Cardiac muscle cell (in vitro differentiated cells and primary cell): ENCODE results near the gene SUSD1. TPM values are rescaled to one million over a fixed set of nuclear protein-coding genes. Genes with fewer than 3 reads are reported as not detected.

Experiments
- DNase-seq, 2 donors: peaks; one replicate each; pipeline versions ENCODE4 v3.0.0 to v3.0.0-alpha.2; 2010 to 2017; ENCODE audit warnings: low read depth in 1 of 2, low spot score in 1 of 2
- H3K27ac ChIP-seq: fragments of 200-600 bp; sonication (generic); 2 replicates; pipeline ENCODE4 v1.5.1; 2016
- H3K27me3 ChIP-seq: fragments of 200-600 bp; sonication (generic); 2 replicates; pipeline ENCODE4 v1.6.0; 2016; ENCODE audit warnings: control low read depth
- H3K36me3 ChIP-seq: fragments of 200-600 bp; sonication (generic); 2 replicates; pipeline ENCODE4 v1.5.1; 2016; ENCODE audit warnings: control low read depth
- H3K4me1 ChIP-seq: fragments of 200-600 bp; sonication (generic); 2 replicates; pipeline ENCODE4 v1.8.1; 2017; ENCODE audit warnings: low read depth, mild to moderate bottlenecking, mixed run types
- H3K4me3 ChIP-seq: fragments of 200-600 bp; sonication (generic); 2 replicates; pipeline ENCODE4 v1.5.1; 2016; ENCODE audit warnings: mild to moderate bottlenecking
- H3K9me3 ChIP-seq: fragments of 200-600 bp; sonication (generic); 2 replicates; pipeline ENCODE4 v1.5.1; 2017; ENCODE audit warnings: low read depth, mild to moderate bottlenecking, control low read depth
- polyA plus RNA-seq: library from polyadenylated mRNA; unstranded; fragments of >200 nt; fragmentation: Nextera tagmentation; extraction: Ambion mirVana; gene quantifications from 2 replicates; pipeline ENCODE4 v1.2.1, GENCODE V29; 2016
- total RNA-seq: library from RNA; depleted of rRNA; stranded (reverse); fragments of >200 nt; gene quantifications from 2 replicates; pipeline ENCODE4 v1.2.3, GENCODE V29; 2016
- TF ChIP-seq, protein P1 (sequence below): IDR thresholded peaks from 2 replicates; pipeline ENCODE4 v1.5.1; 2012; ENCODE audit warnings: low read depth, mild to moderate bottlenecking, low read length

SUSD1 gene
- total and polyA plus RNA-seq, 2 experiments from 2014 or later = 9.7 to 15.2 TPM

DNA sequence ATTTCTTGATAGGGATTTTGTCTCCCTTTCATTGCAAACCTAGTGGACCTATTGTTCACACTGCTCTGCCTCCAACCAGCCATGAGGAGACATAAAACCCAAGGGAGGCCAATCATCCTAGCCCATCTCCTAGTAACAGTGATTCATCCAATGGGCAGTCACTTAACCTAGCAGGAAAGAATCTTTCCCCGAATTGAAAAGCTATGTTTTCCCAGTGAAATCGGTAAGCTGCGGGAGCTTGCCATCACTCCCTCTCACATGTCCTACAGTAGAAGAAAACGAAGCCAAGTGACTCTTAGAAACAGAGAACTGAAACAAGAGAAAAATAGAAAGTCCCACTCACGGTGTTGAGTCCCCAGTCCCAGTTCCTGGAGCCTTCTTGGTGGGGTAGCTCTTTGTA lies 123.3 kb downstream of the SUSD1 start:
- DNase-seq = no peak
- TF ChIP-seq, protein P1, sequence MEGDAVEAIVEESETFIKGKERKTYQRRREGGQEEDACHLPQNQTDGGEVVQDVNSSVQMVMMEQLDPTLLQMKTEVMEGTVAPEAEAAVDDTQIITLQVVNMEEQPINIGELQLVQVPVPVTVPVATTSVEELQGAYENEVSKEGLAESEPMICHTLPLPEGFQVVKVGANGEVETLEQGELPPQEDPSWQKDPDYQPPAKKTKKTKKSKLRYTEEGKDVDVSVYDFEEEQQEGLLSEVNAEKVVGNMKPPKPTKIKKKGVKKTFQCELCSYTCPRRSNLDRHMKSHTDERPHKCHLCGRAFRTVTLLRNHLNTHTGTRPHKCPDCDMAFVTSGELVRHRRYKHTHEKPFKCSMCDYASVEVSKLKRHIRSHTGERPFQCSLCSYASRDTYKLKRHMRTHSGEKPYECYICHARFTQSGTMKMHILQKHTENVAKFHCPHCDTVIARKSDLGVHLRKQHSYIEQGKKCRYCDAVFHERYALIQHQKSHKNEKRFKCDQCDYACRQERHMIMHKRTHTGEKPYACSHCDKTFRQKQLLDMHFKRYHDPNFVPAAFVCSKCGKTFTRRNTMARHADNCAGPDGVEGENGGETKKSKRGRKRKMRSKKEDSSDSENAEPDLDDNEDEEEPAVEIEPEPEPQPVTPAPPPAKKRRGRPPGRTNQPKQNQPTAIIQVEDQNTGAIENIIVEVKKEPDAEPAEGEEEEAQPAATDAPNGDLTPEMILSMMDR = no peak
- H3K27ac ChIP-seq = no peak overlapping the region

DNA sequence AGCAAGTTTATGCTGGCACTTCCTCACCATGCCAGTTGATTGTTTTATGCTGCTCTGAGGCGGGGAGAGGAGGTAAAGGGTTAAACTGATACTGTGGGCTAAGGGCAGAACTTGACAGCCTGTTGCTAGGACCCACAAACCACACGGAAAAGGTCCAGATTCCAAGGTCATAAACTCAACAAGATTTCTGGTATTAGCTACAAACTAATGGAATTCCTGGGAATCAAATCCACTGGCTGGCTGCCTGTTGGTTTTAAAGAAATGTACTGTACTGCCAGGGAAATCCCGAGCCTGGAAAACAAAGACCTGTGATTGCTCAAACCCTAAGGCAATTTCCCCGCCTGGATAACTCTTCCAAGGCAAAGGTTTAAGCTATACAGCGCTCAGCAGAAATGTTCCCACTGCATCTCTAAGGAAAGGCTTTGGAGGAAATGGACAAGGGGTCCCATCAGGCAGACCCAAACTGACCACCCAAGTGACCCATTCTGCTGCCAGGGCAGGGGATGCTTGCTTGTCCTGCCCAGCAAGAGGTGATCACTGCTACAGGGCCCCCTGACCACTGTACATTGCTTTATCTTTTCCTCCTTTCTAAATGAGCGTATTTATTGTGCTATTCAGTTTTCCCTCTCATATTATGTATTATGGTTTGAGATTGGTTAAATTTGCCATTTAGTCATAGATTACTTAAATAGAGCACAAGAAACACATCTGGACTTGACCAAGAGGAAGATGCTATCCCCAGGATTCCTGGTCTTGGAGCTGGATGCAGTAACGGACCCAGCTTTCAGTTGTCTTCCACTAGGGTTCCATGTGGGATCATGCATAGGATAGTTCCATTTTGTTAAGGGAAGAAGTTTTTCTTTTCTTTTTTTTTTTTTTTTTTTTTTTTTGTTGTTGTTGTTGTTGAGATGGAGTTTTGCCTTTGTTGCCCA lies 124.3 kb downstream of the SUSD1 start:
- peak in 1 of 2 donors; percentile 97 for DNase-seq
- no peak overlapping the region for H3K4me3 ChIP-seq
- H3K36me3 ChIP-seq = no peaks in the 10 kb centered on the region
- TF ChIP-seq, protein P1 = no peak
- no peaks in the 10 kb centered on the region for H3K4me1 ChIP-seq
- no peak overlapping the region for H3K27ac ChIP-seq
- H3K9me3 ChIP-seq = no peaks in the 10 kb centered on the region
- H3K27me3 ChIP-seq = no peaks in the 10 kb centered on the region

More for the DNA sequence above, 123.3 kb downstream of the SUSD1 start:
- H3K4me3 ChIP-seq = no peak overlapping the region
- no peaks in the 10 kb centered on the region for H3K36me3 ChIP-seq
- no peaks in the 10 kb centered on the region for H3K4me1 ChIP-seq
- no peaks in the 10 kb centered on the region for H3K9me3 ChIP-seq
- H3K27me3 ChIP-seq = no peaks in the 10 kb centered on the region

- no peak overlapping the region for H3K4me3 ChIP-seq
- H3K9me3 ChIP-seq = no peaks in the 10 kb centered on the region
- TF ChIP-seq, protein P1 = no peak
- H3K27me3 ChIP-seq = no peaks in the 10 kb centered on the region
- H3K36me3 ChIP-seq = no peaks in the 10 kb centered on the region
- H3K27ac ChIP-seq = no peak overlapping the region
- H3K4me1 ChIP-seq = no peaks in the 10 kb centered on the region
- peak in 1 of 2 donors; percentile 40 for DNase-seq
Observed at GRCh38 chr9:112049811-112050516, 125.1 kb downstream of the SUSD1 start.

GRCh38 chr9:112048924-112049691 lies 126.0 kb downstream of the SUSD1 start:
- Histone ChIP-seq H3K36me3 (no peaks in the 10 kb centered on the region), H3K27me3 (no peaks in the 10 kb centered on the region), H3K4me1 (no peaks in the 10 kb centered on the region), H3K9me3 (no peaks in the 10 kb centered on the region), H3K27ac (no peak overlapping the region), H3K4me3 (no peak overlapping the region)
- peak in 1 of 2 donors; percentile 56 for DNase-seq
- TF ChIP-seq, protein P1 = no peak

DNA sequence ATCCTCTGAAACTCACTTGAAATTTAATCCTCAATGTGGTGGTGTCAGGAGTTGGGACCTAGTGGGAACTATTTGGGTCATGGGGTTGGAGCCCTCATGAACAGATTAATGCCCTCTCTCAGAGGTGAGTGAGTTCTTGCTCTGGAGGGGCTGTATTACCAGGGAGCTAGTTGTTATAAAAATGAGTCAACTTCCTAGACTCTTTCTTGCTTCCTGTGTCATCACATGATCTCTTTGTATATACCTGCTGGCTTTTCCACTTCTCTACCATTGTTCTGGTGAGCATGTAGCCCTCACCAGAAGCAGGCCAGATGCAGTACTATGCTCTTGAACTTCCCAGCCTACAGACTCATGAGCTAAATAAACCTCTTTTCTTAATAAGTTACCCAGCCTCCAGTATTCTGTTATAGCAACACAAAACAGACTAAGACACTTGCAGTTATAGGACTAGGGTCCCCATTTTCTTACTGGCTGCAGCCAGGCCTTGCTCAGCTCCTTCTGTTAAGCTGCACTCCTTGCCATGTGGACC lies 127.5 kb downstream of the SUSD1 start:
- TF ChIP-seq, protein P1 = no peak
- H3K4me1 ChIP-seq = no peaks in the 10 kb centered on the region
- H3K36me3 ChIP-seq = no peaks in the 10 kb centered on the region
- H3K9me3 ChIP-seq = no peaks in the 10 kb centered on the region
- no peaks in the 10 kb centered on the region for H3K27me3 ChIP-seq
- H3K27ac ChIP-seq = no peak overlapping the region
- no peak overlapping the region for H3K4me3 ChIP-seq
- DNase-seq = no peak
